ENCODE measurements around the gene PC. TPM values are rescaled to one million over a fixed set of nuclear protein-coding genes. Genes with fewer than 3 reads are reported as not detected.

PC gene
- total RNA-seq, 1 experiment from 2014 or later = 39.1 TPM

- POLR2A ChIA-PET (ENCODE audit: low non-redundant PET) = no interaction called here
These were observed 45.3 kb downstream of the PC start for GRCh38 chr11:66912911-66913310.

GRCh38 chr11:66912361-66912760 lies 45.8 kb downstream of the PC start:
- H3K27me3 ChIP-seq (replicated peaks; ENCODE audit: insufficient read depth, low read depth, low read length, poor library complexity) = no peaks in the 10 kb centered on the region
- CTCF ChIA-PET = no interaction called here
- H3K4me1 ChIP-seq (ENCODE audit: insufficient read depth, low read length, poor library complexity, severe bottlenecking) = no peaks in the 10 kb centered on the region
- POLR2A ChIA-PET (ENCODE audit: low non-redundant PET) = no interaction called here
- DNase-seq (ENCODE audit: low spot score) = no peak
- no peaks in the 10 kb centered on the region for H3K9me3 ChIP-seq (ENCODE audit: low read depth, low read length, poor library complexity, severe bottlenecking)
- no TSS peak for BruUV-seq (replicated peaks)
- no peaks in the 10 kb centered on the region for H3K36me3 ChIP-seq (ENCODE audit: insufficient read depth, low read length, poor library complexity, severe bottlenecking)
- no peak overlapping the region for H3K4me3 ChIP-seq (ENCODE audit: low read depth, low read length, poor library complexity, severe bottlenecking)
- TF ChIP-seq CTCF (conservative IDR thresholded peaks at IDR 0.05; ENCODE audit: low read depth, low read length) = no peak
- no peak for TF ChIP-seq EZH2 (IDR thresholded peaks at IDR 0.05; ENCODE audit: borderline replicate concordance, low read depth, low read length, poor library complexity, severe bottlenecking)
- intact Hi-C loops (cut with micrococcal nuclease; ENCODE audit: unreplicated experiment) = no loop called here
- no peak overlapping the region for H3K27ac ChIP-seq (ENCODE audit: low read depth, low read length, poor library complexity, severe bottlenecking)

More at GRCh38 chr11:66912911-66913310, 45.3 kb downstream of the PC start:
- BruUV-seq (replicated peaks) = no TSS peak
- CTCF ChIA-PET = no interaction called here
- H3K4me1 ChIP-seq (ENCODE audit: insufficient read depth, low read length, poor library complexity, severe bottlenecking) = no peaks in the 10 kb centered on the region
- TF ChIP-seq EZH2 (IDR thresholded peaks at IDR 0.05; ENCODE audit: borderline replicate concordance, low read depth, low read length, poor library complexity, severe bottlenecking) (no peak), CTCF (conservative IDR thresholded peaks at IDR 0.05; ENCODE audit: low read depth, low read length) (no peak)
- H3K27ac ChIP-seq (ENCODE audit: low read depth, low read length, poor library complexity, severe bottlenecking) = no peak overlapping the region
- H3K9me3 ChIP-seq (ENCODE audit: low read depth, low read length, poor library complexity, severe bottlenecking) = no peaks in the 10 kb centered on the region
- H3K27me3 ChIP-seq (replicated peaks; ENCODE audit: insufficient read depth, low read depth, low read length, poor library complexity) = no peaks in the 10 kb centered on the region
- DNase-seq (ENCODE audit: low spot score) = no peak
- no peak overlapping the region for H3K4me3 ChIP-seq (ENCODE audit: low read depth, low read length, poor library complexity, severe bottlenecking)
- intact Hi-C loops (cut with micrococcal nuclease; ENCODE audit: unreplicated experiment) = no loop called here
- no peaks in the 10 kb centered on the region for H3K36me3 ChIP-seq (ENCODE audit: insufficient read depth, low read length, poor library complexity, severe bottlenecking)

GRCh38 chr11:66910669-66911068 lies 47.5 kb downstream of the PC start:
- H3K4me1 ChIP-seq (ENCODE audit: insufficient read depth, low read length, poor library complexity, severe bottlenecking) = no peaks in the 10 kb centered on the region
- no peaks in the 10 kb centered on the region for H3K27me3 ChIP-seq (replicated peaks; ENCODE audit: insufficient read depth, low read depth, low read length, poor library complexity)
- no peaks in the 10 kb centered on the region for H3K36me3 ChIP-seq (ENCODE audit: insufficient read depth, low read length, poor library complexity, severe bottlenecking)
- H3K27ac ChIP-seq (ENCODE audit: low read depth, low read length, poor library complexity, severe bottlenecking) = no peak overlapping the region
- no peak overlapping the region for H3K4me3 ChIP-seq (ENCODE audit: low read depth, low read length, poor library complexity, severe bottlenecking)
- TF ChIP-seq EZH2 (IDR thresholded peaks at IDR 0.05; ENCODE audit: borderline replicate concordance, low read depth, low read length, poor library complexity, severe bottlenecking) (no peak), CTCF (conservative IDR thresholded peaks at IDR 0.05; ENCODE audit: low read depth, low read length) (no peak)
- intact Hi-C loops (cut with micrococcal nuclease; ENCODE audit: unreplicated experiment) = no loop called here
- ChIA-PET POLR2A (ENCODE audit: low non-redundant PET) (no interaction called here), CTCF (no interaction called here)
- no peak for DNase-seq (ENCODE audit: low spot score)
- no peaks in the 10 kb centered on the region for H3K9me3 ChIP-seq (ENCODE audit: low read depth, low read length, poor library complexity, severe bottlenecking)
- no TSS peak for BruUV-seq (replicated peaks)

Measured in A673 (cell line).